AG10803 (cell line): ENCODE data around the gene CDH4.
A peak's percentile ranks its signal among the peaks of the same experiment; 100 is the strongest.

ENCODE experiments used
- DNase-seq: peaks from one replicate; pipeline ENCODE4 v3.0.0; 2010; ENCODE audit warnings: low read depth
- H3K4me3 ChIP-seq: 2 replicates; pipeline ENCODE4 v1.5.1; 2011; ENCODE audit warnings: mild to moderate bottlenecking, low read length, control low read depth
- TF ChIP-seq, protein P1 (sequence below): conservative IDR thresholded peaks from 2 replicates; pipeline ENCODE4 v1.5.1; 2011; ENCODE audit warnings: mild to moderate bottlenecking, low read length, control low read depth, inconsistent platforms

The CDH4 gene

GRCh38 chr20:61295682-61296628 is 43.9 kb downstream of the CDH4 start:
- TF ChIP-seq, protein P1, sequence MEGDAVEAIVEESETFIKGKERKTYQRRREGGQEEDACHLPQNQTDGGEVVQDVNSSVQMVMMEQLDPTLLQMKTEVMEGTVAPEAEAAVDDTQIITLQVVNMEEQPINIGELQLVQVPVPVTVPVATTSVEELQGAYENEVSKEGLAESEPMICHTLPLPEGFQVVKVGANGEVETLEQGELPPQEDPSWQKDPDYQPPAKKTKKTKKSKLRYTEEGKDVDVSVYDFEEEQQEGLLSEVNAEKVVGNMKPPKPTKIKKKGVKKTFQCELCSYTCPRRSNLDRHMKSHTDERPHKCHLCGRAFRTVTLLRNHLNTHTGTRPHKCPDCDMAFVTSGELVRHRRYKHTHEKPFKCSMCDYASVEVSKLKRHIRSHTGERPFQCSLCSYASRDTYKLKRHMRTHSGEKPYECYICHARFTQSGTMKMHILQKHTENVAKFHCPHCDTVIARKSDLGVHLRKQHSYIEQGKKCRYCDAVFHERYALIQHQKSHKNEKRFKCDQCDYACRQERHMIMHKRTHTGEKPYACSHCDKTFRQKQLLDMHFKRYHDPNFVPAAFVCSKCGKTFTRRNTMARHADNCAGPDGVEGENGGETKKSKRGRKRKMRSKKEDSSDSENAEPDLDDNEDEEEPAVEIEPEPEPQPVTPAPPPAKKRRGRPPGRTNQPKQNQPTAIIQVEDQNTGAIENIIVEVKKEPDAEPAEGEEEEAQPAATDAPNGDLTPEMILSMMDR = no peak
- peak; percentile 8 for DNase-seq

DNA sequence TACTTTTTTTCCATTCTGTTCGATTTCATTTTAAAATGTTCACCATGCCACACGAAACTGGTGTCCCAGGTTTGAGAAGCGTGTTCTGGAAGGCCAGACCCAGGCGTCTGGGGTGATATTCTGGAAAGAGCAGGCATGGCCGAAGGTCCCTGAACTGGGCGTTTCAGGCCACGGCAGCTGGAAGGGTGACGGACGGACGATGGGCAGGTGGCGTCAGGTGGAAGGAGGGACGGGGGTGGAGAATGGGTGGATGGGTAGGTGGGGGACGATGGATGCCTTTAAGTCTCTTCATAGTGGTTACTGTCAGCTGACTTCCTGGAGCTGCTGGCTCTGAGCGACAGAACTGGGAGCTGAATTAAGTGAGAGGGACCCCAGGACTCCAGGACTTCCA is 44.6 kb downstream of the CDH4 start:
- TF ChIP-seq, protein P1 = no peak
- no peak for DNase-seq
- H3K4me3 ChIP-seq = no peak overlapping the region

More at GRCh38 chr20:61295682-61296628, 43.9 kb downstream of the CDH4 start:
- H3K4me3 ChIP-seq = no peak overlapping the region

DNA sequence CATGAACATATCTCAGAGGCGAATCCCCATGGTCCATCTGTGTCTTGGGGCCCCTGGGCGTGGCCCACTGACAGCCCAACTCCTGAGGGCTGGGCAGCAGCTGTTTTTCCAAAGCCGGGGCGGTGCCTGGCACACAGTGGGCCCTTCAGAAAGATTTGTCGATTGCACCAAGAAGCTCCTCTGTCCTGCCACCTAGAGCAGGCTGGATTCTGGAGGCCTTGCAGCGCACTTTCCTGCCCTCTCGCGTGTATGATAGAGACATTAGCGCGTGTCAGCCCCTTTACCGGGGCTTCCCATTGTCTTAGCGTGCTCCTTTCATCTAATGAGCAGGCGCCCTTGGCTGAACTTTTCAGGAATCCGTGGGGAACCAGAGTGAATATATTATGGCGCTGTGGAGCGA is 45.4 kb downstream of the CDH4 start:
- DNase-seq = no peak
- H3K4me3 ChIP-seq = no peak overlapping the region
- TF ChIP-seq, protein P1 = no peak

DNA sequence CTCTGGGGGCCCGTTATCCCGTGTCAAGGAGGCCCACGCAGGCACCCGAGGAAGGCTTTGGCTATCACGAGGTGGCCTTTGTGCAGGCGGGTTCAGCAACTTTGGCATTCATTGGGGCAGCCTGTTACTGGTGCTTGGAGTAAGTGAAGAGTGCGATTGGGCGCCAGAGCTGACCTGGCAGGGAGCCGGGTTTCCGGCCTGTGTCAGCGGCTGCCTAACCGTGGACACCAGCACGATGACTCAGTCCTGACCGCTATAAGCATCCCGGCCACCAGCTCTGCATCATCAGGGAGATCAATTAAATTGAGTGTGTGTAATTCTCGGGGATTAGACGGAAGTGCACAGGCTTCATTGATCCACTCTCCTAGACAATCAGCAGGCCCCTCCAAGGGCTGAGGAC is 45.9 kb downstream of the CDH4 start:
- no peak overlapping the region for H3K4me3 ChIP-seq
- peak; percentile 18 for DNase-seq
- TF ChIP-seq, protein P1 = no peak

GRCh38 chr20:61298661-61299060 is 46.6 kb downstream of the CDH4 start:
- TF ChIP-seq, protein P1 = no peak
- no peak for DNase-seq
- H3K4me3 ChIP-seq = no peak overlapping the region

GRCh38 chr20:61299104-61299503 is 47.0 kb downstream of the CDH4 start:
- no peak overlapping the region for H3K4me3 ChIP-seq
- TF ChIP-seq, protein P1 = no peak
- DNase-seq = no peak

DNA sequence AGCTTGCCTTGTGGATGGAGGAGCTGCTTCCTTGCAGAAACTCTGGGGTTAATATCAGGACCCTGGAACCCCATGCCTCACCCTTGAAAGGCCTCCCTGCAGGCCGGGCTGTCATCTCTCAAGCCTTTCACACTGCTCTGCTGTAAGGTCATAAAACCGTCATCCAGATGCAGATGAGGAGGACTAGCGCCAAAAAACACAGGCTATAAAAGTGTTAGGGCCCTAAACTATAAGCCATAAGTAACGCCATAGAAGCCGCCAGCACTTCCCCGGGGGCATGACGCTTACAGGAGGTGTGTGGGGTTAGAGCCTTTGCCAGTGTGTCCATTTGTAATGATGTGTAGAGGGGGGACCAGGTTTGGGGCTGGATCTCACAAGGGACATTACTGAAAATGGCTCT is 47.6 kb downstream of the CDH4 start:
- no peak overlapping the region for H3K4me3 ChIP-seq
- TF ChIP-seq, protein P1 = no peak
- no peak for DNase-seq
